Kidney epithelial cell (primary cell): Measurements from ENCODE around the gene AVPI1. TPM values are rescaled to one million over a fixed set of nuclear protein-coding genes. Genes with fewer than 3 reads are reported as not detected.

ENCODE experiments used
- DNase-seq: peaks from one replicate; pipeline ENCODE4 v3.0.0-alpha.2; 2010; ENCODE audit warnings: low read depth
- H3K27me3 ChIP-seq: 2 replicates; pipeline ENCODE4 v1.6.0; 2011; ENCODE audit warnings: low read length; ENCODE audit not compliant: control insufficient read depth, insufficient read depth
- H3K36me3 ChIP-seq: 2 replicates; pipeline ENCODE4 v1.5.1; 2011; ENCODE audit warnings: low read length; ENCODE audit not compliant: control insufficient read depth, insufficient read depth
- H3K4me3 ChIP-seq: 2 replicates; pipeline ENCODE4 v1.5.1; 2011; ENCODE audit warnings: low read depth, mild to moderate bottlenecking, control low read depth, low read length
- total RNA-seq: library from RNA; depleted of rRNA; stranded (reverse); fragments of >200 nt; gene quantifications from 2 replicates; pipeline ENCODE4 v1.2.3, GENCODE V29; 2015
- TF ChIP-seq, protein P1 (sequence below): IDR thresholded peaks from 2 replicates; pipeline ENCODE4 v1.5.1; 2011; ENCODE audit warnings: mild to moderate bottlenecking, moderate library complexity, low read length, control low read depth, inconsistent platforms; ENCODE audit not compliant: insufficient read depth, poor library complexity, severe bottlenecking

Gene AVPI1
- total RNA-seq, 1 donor from 2014 or later: 17.2 TPM

DNA sequence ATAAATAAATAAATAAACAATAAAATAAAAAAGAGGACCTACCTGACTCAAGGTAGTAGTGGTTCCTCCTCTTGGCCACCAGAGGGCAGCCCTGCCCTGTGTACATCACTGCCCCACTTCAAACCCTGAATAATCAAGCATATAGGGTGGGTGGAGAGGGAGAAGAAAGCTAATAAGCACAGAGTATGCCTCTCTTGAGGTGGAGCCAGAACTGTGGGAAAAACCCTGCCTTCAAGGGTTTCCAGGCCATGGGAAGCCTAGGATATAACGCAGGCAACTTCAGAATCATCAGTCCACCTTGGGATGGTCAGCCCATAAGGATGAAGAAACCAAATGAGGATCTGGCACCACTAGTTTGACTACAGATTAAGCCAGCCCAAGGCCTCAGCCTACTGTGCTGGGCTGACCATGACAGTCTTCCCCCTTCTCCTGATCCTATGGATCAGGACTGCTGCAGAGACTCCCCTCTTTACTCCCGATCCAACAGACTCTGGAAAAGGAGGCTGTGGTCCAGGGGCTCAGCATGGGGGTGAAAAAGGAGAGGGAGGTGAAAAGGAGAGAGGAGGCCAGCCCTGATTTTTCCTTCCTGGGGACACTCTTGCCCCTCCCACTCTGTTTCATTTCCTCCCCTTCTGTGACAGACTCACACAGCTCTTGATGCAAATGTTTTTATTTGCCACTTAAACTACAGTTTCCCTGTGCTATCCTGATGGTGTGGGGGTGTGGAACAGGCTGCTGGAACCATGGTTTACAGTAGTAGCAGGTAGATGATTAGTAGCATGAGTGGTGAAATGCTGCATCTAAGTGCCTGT is 10.1 kb downstream of the AVPI1 start:
- TF ChIP-seq, protein P1, sequence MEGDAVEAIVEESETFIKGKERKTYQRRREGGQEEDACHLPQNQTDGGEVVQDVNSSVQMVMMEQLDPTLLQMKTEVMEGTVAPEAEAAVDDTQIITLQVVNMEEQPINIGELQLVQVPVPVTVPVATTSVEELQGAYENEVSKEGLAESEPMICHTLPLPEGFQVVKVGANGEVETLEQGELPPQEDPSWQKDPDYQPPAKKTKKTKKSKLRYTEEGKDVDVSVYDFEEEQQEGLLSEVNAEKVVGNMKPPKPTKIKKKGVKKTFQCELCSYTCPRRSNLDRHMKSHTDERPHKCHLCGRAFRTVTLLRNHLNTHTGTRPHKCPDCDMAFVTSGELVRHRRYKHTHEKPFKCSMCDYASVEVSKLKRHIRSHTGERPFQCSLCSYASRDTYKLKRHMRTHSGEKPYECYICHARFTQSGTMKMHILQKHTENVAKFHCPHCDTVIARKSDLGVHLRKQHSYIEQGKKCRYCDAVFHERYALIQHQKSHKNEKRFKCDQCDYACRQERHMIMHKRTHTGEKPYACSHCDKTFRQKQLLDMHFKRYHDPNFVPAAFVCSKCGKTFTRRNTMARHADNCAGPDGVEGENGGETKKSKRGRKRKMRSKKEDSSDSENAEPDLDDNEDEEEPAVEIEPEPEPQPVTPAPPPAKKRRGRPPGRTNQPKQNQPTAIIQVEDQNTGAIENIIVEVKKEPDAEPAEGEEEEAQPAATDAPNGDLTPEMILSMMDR: peak; percentile 90
- DNase-seq: no peak
- Histone ChIP-seq H3K36me3 (peaks cover 3% of the 10 kb centered on the region), H3K4me3 (no peak overlapping the region), H3K27me3 (no peaks in the 10 kb centered on the region)

DNA sequence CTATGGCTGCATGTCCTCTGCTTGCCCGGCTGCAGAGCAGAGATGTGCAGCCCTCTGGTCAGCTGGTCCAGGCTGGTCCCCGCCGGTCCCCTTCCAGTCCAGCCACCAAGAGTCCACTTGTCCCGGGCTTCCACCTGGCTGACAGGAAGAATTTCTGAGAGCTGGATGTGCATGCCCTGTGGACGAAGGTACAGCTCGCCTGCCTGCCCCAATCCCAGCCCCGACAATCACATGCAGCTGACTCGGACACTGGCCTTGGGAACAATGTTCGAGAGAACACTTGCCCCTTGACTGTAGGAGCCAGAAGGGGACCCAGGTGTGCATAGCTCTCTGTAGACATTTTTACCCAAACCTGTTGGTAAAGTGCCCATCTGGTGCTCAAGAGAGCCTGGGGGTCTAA is 11.8 kb downstream of the AVPI1 start:
- TF ChIP-seq, protein P1: no peak
- H3K36me3 ChIP-seq: peaks cover 3% of the 10 kb centered on the region
- DNase-seq: no peak

DNA sequence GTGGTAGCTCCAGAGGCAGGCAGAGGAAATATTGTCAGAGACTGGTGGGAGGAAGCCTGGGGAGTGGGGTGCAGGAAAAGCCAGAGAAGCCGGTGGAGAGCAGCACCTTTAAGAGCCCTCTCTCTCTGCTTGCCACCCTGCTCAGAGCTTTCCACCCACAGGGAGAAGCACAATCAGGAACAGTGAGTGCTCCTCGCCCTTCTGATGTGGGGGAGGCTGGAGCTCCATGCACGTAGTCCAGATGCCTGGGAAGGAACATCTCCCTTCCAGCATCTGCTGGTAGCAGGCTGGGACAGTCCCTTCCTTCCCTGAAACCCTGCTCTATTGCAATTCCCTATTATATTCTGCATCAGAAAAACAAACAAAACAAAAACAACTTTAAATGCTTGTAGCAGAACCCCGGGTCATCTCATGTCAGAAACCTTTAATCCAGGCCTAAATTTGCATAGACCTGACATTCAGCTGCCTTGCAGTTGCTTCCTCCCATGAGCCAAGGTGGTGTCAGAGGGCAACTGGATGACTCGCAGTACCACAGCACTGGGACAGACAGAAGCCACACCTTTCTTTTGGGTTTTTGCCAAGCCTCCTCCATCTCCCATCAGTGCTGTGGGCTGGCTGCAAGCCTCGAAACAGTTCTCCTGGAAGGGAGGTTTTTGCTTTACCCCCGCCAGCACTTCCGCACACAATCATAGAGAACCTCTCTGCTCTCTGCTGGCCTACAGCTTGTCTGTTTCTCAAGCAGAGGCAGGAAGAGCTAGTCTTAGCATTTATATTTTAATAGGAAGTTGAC is 13.1 kb downstream of the AVPI1 start:
- TF ChIP-seq, protein P1: no peak
- DNase-seq: no peak
- Histone ChIP-seq H3K27me3 (no peaks in the 10 kb centered on the region), H3K36me3 (peaks cover 3% of the 10 kb centered on the region), H3K4me3 (no peak overlapping the region)

More for the DNA sequence above, 11.8 kb downstream of the AVPI1 start:
- H3K27me3 ChIP-seq: no peaks in the 10 kb centered on the region
- no peak overlapping the region for H3K4me3 ChIP-seq

DNA sequence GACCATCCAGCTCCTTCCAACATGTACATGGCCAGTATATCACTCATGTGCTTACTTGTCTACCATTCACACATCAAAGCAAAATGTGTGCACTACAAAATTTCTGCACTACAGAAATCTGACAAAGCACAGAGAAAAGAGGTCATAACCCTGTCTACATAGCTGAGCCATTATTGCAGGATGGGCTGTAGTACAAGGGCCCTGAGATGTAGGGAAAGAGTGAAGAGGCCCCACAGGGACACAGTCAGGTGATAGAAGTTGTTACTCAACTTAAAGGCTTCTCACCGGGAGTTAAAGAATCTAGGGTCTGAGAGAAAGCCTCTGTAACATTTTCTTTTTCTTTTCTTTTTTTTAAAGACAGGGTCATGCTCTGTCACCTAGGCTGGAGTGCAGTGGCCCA is 17.5 kb downstream of the AVPI1 start:
- TF ChIP-seq, protein P1: no peak
- no peaks in the 10 kb centered on the region for H3K27me3 ChIP-seq
- H3K4me3 ChIP-seq: no peak overlapping the region
- no peak for DNase-seq
- H3K36me3 ChIP-seq: peaks cover 2% of the 10 kb centered on the region

DNA sequence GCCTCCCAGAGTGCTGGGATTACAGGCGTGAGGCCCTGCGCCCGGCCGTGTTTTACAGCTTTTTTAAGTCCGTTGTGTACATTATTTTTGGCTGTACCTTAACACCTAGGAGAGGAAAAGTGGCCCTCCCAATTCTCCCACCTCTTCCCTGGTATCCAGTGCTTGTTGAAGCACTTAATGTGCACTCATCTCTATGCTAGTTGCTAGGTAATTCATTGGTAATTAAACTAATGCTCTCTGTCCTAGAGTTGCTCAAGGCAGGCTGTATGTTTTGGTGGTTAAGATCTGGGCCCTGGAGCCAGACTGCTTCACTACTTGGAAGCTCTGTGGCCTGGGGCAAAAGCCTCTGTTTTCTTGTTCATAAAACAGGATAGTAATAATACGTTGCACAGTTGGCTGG is 19.6 kb downstream of the AVPI1 start:
- H3K36me3 ChIP-seq: peaks cover 2% of the 10 kb centered on the region
- no peak for DNase-seq
- H3K4me3 ChIP-seq: no peak overlapping the region
- H3K27me3 ChIP-seq: no peaks in the 10 kb centered on the region
- TF ChIP-seq, protein P1: no peak
